ENCODE data around the gene TJP1.
"Not testable (repeated sequence)": the region's sequence is repeated elsewhere in the genome, so short reads cannot be mapped to it uniquely, and the experiment has no call there.

The TJP1 gene

GRCh38 chr15:29682781-29683180 is 139.5 kb downstream of the TJP1 start:
- no peak for DNase-seq (ENCODE audit: low spot score)

GRCh38 chr15:29682361-29682760 is 139.9 kb downstream of the TJP1 start:
- DNase-seq (ENCODE audit: low spot score): no peak

DNA sequence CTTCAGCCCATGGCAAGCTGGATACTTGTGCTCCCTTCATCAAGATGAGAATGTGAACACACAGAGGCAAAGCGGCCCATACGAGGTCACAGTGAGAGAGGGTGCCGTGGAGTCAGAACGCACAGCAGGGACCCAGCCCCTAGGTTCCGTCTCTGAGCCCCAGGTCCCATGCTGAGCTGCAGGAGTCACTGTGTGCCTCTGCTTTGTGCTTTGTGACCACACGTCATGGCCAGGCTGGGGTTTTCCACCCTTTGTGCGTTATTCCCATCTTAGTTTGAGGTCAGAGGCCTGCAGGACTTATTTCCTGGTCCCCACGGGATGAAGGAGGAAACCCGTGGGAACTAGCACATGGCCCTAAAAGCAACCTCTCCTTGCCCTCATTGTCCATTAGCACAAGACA is 140.3 kb downstream of the TJP1 start:
- DNase-seq (ENCODE audit: low spot score): no peak

DNA sequence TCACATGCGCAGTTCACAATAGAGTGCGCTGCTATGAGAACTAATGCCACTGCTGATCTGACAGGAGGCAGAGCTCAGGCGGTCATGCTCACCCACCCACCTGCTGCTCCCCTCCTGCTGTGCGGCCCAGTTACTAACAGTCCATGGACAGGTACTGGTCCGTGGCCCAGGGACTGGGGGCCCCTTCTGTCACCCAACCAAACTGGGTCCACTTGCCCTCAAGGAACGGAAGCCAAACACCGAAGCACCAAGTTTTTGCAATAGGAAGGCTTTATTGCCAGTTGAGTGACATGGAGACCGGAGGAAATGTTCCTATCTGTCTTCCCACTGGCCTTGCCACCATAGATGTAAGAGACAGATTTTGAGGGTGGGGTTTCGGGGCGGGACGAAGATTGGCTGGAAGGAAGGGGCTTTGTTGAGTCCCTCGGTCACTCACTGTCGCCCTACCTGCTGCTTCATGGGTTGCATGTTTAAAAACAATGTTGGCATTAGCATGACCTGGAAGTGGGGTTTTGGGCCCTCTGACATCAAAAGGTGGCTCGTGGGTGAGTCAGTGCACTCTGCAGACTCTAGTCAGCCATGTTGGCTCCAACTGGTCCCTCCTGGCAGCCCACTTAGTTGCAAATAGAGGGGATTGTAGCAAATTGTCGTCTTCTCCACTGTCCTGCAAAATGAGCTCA is 141.0 kb downstream of the TJP1 start:
- DNase-seq (ENCODE audit: low spot score): no peak

GRCh38 chr15:29680465-29681165 is 141.7 kb downstream of the TJP1 start:
- no peak for DNase-seq (ENCODE audit: low spot score)

GRCh38 chr15:29678504-29679034 is 143.7 kb downstream of the TJP1 start:
- no peak for DNase-seq (ENCODE audit: low spot score)

- no peak for DNase-seq (ENCODE audit: low spot score)
Observed at GRCh38 chr15:29677871-29678461, 144.3 kb downstream of the TJP1 start.

DNA sequence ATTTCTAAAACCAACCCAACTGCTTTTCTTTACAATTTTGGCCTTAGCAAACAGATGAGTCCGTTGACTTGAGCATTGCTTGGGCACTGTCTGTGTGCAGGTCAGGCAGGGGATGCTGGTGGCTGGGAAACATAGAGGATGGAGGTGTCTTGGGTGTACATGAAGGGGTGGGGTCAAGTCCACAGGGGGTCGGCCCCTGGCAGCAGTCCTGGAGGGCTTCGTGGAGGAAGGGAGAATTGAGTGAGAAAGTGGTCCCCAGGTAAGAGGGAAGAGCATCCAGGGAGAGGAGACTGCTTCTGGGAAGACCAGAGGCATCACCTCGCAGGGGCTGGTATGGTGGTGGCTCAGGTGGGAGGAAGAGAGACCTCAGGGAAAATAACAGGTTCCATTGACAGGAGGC is 144.8 kb downstream of the TJP1 start:
- DNase-seq (ENCODE audit: low spot score): no peak

DNA sequence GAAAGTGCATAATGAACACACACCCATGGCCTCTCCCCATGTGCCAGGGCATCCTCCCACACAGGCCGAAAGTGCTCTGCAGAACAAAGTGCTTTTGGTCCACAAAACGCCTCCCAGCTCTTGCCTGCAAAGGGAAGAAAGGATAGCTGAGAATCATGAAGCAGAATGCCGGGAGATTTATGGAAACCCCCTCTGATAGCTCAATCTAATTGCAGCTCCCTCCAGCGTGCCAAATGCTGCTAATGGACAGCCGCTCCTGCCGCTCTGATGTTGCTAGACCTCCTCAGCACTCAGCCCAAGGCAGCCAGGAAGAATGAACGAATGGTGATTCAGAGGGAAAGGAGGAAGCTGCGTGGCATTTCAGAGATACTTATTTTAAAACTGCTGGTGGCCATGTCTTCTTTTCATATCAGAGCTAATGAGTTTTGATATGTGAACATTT is 145.3 kb downstream of the TJP1 start:
- DNase-seq (ENCODE audit: low spot score): peak; percentile 50

DNA sequence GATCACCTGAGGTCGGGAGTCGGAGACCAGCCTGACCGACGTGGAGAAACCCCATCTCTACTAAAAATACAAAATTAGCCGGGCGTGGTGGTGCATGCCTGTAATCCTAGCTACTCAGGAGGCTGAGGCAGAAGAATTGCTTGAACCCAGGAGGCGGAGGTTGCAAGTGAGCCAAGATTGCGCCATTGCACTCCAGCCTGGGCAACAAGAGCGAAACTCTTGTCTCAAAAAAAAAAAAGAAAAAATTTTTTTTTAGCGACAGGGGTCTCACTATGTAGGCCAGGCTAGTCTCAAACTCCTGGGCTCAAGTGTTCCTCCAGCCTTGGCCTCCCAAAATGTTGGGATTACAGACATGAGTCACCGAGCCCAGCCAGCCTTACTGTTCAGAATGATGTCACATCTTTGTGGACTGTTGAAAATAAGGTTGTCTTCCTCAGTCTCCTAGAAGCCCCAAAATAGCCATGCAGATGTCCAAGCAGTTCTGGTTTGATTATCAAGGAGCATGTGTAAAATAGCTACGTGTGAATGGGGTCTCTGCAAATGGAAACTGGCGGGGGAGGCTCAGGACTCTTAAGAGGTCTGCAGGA is 145.8 kb downstream of the TJP1 start:
- DNase-seq (ENCODE audit: low spot score): not testable (repeated sequence)

DNA sequence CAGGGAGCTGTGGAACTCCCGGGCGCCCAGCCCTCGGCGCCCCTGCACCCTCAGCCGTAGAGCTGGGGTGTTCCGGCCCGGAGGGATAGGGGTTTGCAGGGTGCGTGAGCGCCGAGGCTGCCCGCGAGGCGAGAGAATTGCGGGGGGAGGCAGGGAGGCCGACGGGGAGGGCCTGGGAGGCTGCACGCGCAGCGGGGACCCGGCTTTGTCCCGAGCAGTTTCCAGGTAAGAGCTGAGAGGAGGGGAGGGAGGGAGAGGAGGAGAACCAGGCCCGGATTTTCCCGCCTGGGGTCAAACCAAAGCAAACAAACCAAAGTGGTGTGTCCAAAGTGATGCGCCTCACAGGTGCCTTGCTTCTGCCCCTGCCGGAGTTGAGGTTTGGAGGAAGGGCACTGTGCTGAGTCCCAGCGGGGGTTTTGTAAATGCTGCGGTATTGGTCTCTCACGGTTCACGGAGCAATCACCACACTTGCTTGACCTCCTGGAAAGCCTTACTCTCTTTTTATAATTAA is 146.4 kb downstream of the TJP1 start:
- DNase-seq (ENCODE audit: low spot score): no peak

DNA sequence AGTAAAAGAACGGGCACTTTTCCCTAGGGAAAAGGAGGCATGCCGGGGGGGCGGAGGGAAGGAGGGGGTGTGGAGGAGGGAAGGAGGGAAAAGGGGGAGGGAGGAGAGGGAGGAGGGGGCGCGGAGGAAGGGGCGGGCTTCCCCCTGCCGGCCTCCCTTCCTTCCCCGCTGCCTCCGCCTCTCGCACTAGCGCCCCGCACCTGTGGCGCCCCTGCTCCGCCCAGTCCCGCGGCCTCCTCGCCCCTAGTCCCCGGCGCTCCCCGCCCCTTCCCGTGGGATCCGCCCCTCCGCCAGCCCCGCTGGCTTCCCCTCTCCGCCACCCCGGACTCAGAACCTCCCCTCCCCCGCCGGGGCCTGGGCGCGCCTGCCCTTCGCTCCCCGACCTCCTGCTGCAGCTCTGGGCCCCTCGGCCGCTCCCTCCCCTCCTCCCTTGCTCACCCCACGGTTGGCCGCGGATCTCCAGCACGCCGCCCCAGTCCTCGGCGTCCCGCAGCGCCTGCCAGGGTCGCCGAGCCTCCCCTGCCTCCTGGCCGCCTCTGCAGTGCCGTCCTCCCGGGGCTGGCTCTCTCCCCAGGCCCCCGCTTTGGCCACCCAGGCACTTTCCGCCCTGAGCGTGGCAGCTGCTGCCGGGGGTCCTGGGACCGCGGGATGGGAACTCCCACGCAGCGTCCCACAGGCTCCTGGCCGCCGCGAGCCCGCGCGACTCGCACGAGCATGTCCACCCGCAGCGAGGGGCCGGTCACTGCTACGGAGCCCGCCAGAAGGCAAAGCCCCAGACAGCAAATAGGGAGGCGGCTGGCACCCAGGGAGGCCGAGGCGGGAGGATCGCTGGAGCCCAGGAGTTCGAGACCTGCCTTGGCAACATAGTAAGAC is 147.4 kb downstream of the TJP1 start:
- peak; percentile 68 for DNase-seq (ENCODE audit: low spot score)

DNA sequence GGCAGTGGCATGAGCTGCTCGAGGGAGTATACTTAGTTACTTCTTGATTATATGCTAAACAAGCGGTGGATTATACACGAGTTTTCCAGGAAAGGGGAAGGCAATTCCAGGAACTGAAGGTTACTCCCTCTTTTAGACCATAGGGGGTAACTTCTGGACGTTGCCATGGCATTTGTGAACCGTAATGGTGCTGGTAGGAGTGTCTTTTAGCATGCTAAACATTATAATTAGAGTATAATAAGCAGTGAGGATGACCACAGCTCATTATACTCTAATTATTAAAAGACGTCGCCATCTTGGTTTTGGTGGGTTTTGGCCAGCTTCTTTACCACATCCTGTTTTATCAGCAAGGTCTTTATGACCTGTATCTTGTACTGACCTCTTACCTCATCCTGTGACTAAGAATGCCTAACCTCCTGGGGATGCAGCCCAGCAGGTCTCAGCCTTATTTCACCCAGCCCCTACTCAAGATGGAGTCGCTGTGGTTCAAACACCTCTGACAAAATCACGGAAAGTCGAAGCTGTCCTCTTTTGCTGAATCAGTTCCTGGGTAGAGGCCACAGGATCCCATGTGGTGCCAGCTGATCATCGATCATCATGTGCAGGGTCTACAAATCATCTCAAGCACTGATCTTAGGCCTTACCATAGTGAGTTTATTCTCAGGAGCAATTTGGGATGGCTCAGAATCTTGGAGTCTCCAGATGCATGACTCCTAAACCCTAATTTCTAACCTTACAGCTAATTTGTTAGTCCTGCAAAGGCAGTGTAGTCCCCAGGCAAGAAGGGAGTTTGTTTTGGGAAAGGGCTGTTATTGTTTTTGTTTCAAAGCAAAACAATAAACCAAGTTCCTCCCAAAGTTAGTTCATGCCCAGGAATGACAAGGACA is 149.1 kb downstream of the TJP1 start:
- DNase-seq (ENCODE audit: low spot score): no peak

DNA sequence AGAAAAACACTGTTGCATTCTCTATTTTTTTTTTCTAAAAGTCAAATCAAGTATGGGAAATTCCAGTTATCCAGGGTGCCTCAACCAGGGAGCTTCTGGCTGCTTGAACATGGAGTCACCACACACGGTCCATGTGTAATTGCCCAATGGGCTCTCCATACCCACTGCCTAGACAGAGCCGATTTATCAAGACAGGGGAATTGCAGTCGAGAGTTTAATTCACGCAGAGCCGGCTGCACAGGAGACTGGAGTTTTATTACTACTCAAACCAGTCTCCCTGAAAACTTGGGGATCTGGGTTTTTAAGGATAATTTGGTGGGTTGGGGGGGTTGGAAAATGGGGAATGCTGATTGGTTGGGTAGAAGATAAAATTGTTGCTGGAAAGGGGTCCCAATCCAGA is 149.8 kb downstream of the TJP1 start:
- DNase-seq (ENCODE audit: low spot score): no peak

DNA sequence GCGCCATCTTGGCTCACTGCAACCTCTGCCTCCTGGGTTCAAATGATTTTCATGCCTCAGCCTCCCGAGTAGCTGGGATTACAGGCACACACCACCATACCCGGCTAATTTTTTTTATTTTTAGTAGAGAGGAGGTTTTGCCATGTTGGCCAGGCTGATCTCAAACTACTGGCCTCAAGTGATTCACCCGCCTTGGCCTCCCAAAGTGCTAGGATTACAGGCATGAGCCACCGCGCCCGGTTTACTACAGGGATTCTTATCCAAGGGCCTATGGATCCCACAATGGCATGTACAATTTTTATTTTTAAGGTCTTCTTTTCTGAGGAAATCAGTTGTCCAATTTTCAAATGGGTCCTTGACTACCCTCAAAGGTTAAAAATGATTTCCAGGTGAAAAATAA is 150.2 kb downstream of the TJP1 start:
- not testable (repeated sequence) for DNase-seq (ENCODE audit: low spot score)

DNA sequence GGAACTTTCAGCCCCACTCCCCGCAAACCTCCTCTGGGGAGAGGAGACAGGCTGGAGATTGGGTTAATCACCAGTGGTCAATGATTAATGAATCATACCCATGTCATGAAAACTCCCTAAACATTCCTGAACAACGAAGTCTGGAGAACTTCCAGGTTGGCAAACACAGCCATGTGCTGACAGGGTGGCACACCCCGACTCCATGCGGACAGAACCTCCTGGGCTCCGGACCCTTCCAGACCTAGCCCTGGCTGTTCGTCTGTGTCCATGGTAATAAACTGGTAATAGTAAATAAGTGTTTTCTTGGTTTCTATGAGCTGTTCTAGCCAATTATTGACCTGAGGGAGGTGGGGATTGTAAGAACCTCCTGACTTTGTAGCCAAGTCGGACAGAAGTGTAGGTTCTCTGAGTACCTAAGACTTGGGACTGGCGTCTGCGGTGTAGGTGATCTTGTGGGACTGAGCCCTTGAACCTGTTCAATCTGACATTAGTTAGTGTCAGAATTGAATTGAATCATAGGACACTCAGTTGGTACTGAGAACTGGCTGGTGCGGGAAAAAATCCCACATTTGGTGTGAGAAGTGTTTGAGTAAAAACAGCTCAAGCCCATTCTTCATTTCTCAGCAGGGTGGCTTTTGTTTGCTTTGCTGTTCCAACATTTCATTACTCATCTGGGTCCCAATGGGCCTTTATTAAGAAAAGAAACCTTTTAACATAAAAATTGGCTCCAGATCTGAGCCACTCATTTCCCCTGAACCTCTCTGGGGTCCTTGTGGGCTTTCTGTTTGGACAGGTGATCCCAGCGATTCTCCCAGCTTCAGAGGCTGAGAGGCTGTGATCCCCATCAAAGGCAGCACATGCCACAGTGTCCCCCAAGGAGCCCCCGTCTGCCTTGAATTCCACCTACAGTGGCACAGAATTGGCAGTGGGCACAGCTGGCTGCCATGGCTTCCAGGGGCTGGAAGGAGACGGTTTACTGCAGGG is 151.0 kb downstream of the TJP1 start:
- DNase-seq (ENCODE audit: low spot score): peak; percentile 74

GRCh38 chr15:29670266-29670665 is 152.0 kb downstream of the TJP1 start:
- no peak for DNase-seq (ENCODE audit: low spot score)

DNA sequence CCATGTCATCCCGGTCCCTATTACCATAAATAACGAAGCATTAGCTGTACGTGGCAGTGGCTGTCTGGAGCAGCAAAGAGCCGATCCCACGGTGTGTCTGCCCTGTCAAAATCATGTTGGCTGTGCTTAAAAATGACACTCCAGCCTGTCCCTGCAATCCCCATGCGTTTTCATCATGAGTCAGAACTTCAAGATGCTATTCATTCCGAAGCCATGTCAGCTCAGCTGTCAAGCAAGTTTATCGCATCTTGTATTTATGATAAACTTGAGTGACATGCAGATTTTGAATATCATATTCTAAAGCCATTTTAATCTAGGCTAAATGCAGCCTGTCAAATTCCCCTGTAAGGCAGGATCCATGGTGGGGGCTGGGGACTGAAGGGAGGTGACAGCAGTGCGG is 152.4 kb downstream of the TJP1 start:
- no peak for DNase-seq (ENCODE audit: low spot score)

GRCh38 chr15:29668120-29668602 is 154.1 kb downstream of the TJP1 start:
- peak; percentile 78 for DNase-seq (ENCODE audit: low spot score)
